Heart left ventricle (tissue), 13 donors: ENCODE measurements around the gene ZNF212.

Experiments
- CTCF ChIP-seq, 12 donors: fragments of 200-600 bp; sonication (generic) in 4 of 12; IDR thresholded peaks; one replicate each; pipeline versions ENCODE4 v1.5.0 to v1.8.0; 2018 to 2022; ENCODE audit warnings: antibody characterized with exemption in 12 of 12, mild to moderate bottlenecking in 5 of 12
- POLR2A ChIP-seq, 2 donors: fragments of 450-650 bp; IDR thresholded peaks; one replicate each; pipeline ENCODE4 v1.6.1; 2017; ENCODE audit warnings: antibody characterized with exemption in 2 of 2, mild to moderate bottlenecking in 2 of 2, moderate library complexity in 2 of 2
- donor health status: ischemic (EF 13 %, LVEDD 7.1; RV severe dilation, severe dysfunction).
- donor health status: DM: no; HTN: yes; CAD: no.
- donor health status: DM: no; HTN: no; CAD: no.
- donor health status: ischemic (EF 25% LVEDD 6.9; RV normal size, moderate dysfunction).
- donor health status: ischemic (EF 25% LVEDD 5.7; RV mildly dilated, moderate dysfunction).
- donor health status: ischemic (EF 35%, LVEDD 5.7; RV mildly dilated, moderate dysfunction).
- donor health status: nonischemic (EF 11% LVEDD 7.7; RV severe dilation, severe dysfunction).
- donor health status: DM: yes; HTN: yes; CAD: no.
- donor health status: PGD.
- donor health status: ischemic (EF 29% LVEDD 5.4; RV normal size, mild dysfunction).
- donor health status: nonischemic (EF 23%, LVEDD 6.1; RV moderate dilation, normal function).

DNA sequence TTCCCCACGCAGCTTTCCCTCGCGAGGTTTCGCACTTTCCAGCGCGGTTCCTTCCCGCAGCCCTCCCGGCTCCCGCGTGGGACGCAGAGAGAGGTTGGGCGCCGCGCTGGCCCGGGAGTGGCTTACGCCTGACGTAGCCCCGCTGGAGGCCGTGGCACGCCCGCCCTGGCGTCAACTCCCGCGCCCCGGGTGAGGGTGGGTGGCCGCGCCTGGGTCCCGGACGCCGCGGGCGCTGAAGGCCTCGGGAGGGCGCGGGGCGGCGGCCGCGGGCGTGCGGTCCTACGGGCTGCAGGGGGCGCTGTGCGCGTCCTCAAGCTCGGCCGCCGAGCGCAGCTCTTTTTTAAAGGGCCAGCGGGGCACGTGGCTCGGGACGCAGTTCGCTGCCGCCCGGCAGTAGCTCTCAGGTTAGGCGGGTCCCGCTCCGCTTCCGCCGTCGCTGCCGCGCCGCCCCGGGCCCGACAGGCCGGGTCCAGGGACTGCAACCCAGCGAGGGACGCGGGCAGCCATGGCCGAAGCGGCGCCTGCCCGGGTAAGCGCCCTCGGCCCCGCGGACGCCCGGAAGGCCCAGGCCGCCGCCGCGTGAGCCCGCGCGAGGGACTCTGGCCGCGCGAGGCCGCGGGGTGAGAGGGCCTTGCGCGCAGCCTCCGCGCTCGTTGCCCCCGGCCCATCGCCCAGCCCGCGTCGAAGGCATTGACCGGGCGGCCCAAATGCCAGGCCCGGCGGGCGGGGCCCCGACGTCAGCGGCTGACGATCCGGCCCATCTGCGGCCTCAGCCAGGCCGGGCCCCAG lies 22.6 kb downstream of the ZNF212 start, which contains the start of gene ZNF783:
- TF ChIP-seq CTCF (IDR thresholded peaks at IDR 0.05) (peak; percentile 54 to 97 (median 88)), POLR2A (IDR thresholded peaks at IDR 0.05) (peak in 1 of 2 donors; percentile 42)
